GM18502 (cell line): ENCODE data around the gene ATP11A.
"Not testable (repeated sequence)": the region's sequence is repeated elsewhere in the genome, so short reads cannot be mapped to it uniquely, and the experiment has no call there.

Source experiments
- ATAC-seq: cut with Tn5 transposase; IDR thresholded peaks from one replicate; pipeline ENCODE4 v1.9.1; 2021; ENCODE audit warnings: mild to moderate bottlenecking; ENCODE audit not compliant: unreplicated experiment, poor library complexity

ATP11A gene

GRCh38 chr13:112669881-112670499 lies 19.8 kb upstream of the ATP11A start:
- no peak for ATAC-seq

- no peak for ATAC-seq
These were observed 19.0 kb upstream of the ATP11A start for GRCh38 chr13:112670864-112671263.

- ATAC-seq = no peak
These were observed 18.5 kb upstream of the ATP11A start for GRCh38 chr13:112671359-112671758.

- no peak for ATAC-seq
These were observed 17.1 kb upstream of the ATP11A start for GRCh38 chr13:112672651-112673284.

- ATAC-seq = no peak
These were observed 15.1 kb upstream of the ATP11A start for GRCh38 chr13:112674412-112675365.

GRCh38 chr13:112675366-112675756 lies 14.5 kb upstream of the ATP11A start:
- no peak for ATAC-seq

- ATAC-seq = not testable (repeated sequence)
These were observed 12.3 kb upstream of the ATP11A start for GRCh38 chr13:112677421-112677962.

- no peak for ATAC-seq
These were observed 10.5 kb upstream of the ATP11A start for GRCh38 chr13:112679381-112679780.

GRCh38 chr13:112679932-112680677 lies 9.7 kb upstream of the ATP11A start:
- no peak for ATAC-seq

- ATAC-seq = no peak
These were observed 9.0 kb upstream of the ATP11A start for GRCh38 chr13:112680741-112681360.

- no peak for ATAC-seq
These were observed 6.3 kb upstream of the ATP11A start for GRCh38 chr13:112683581-112683980.

GRCh38 chr13:112684071-112684845 lies 5.6 kb upstream of the ATP11A start:
- ATAC-seq = no peak

- not testable (repeated sequence) for ATAC-seq
These were observed 4.5 kb upstream of the ATP11A start for GRCh38 chr13:112685189-112685805.

GRCh38 chr13:112685896-112686295 lies 3.9 kb upstream of the ATP11A start:
- ATAC-seq = no peak

- no peak for ATAC-seq
These were observed 3.5 kb upstream of the ATP11A start for GRCh38 chr13:112686364-112686763.

- no peak for ATAC-seq
These were observed 2.9 kb upstream of the ATP11A start for GRCh38 chr13:112686987-112687386.

GRCh38 chr13:112687836-112688559 lies 1.8 kb upstream of the ATP11A start:
- ATAC-seq = no peak
